T-helper 1 cell (primary cell): ENCODE data around the gene UGDH.
"Not testable (repeated sequence)": the region's sequence is repeated elsewhere in the genome, so short reads cannot be mapped to it uniquely, and the experiment has no call there.

Experiments
- DNase-seq, 5 donors: peaks; one replicate each; pipeline ENCODE4 v3.0.0-alpha.2; 2012 to 2020

Gene UGDH

GRCh38 chr4:39528061-39528465, 824 bp upstream of the UGDH start:
- peak in 1 of 5 donors; percentile 4 for DNase-seq

- peak in 1 of 5 donors; percentile 5 for DNase-seq
Measured at GRCh38 chr4:39526765-39527295, 409 bp downstream of the UGDH start.

- DNase-seq: no peak
Measured at GRCh38 chr4:39525822-39526690, 1.2 kb downstream of the UGDH start.

- no peak for DNase-seq
Measured at GRCh38 chr4:39524161-39524957, 2.9 kb downstream of the UGDH start.

- DNase-seq: no peak
Measured at GRCh38 chr4:39522068-39522467, 5.2 kb downstream of the UGDH start.

GRCh38 chr4:39521253-39521919, 5.9 kb downstream of the UGDH start:
- DNase-seq: no peak

- DNase-seq: no peak
Measured at GRCh38 chr4:39518484-39518883, 8.8 kb downstream of the UGDH start.

- no peak for DNase-seq
Measured at GRCh38 chr4:39516407-39516966, 10.8 kb downstream of the UGDH start.

GRCh38 chr4:39515669-39516401, 11.4 kb downstream of the UGDH start:
- DNase-seq: not testable (repeated sequence)

GRCh38 chr4:39514888-39515401, 12.3 kb downstream of the UGDH start:
- no peak for DNase-seq

GRCh38 chr4:39514266-39514665, 13.0 kb downstream of the UGDH start:
- DNase-seq: not testable (repeated sequence)

GRCh38 chr4:39510348-39510929, 16.8 kb downstream of the UGDH start:
- DNase-seq: no peak

GRCh38 chr4:39505581-39505980, 21.7 kb downstream of the UGDH start:
- no peak for DNase-seq

- no peak for DNase-seq
Measured at GRCh38 chr4:39504538-39504937, 22.7 kb downstream of the UGDH start.

- DNase-seq: not testable (repeated sequence)
Measured at GRCh38 chr4:39502664-39503035, 24.6 kb downstream of the UGDH start.

- no peak for DNase-seq
Measured at GRCh38 chr4:39502019-39502663, 25.1 kb downstream of the UGDH start.

- DNase-seq: no peak
Measured at GRCh38 chr4:39498727-39499020, 28.6 kb downstream of the UGDH start.

GRCh38 chr4:39497909-39498726, 29.1 kb downstream of the UGDH start:
- no peak for DNase-seq

- DNase-seq: no peak
Measured at GRCh38 chr4:39495446-39496213, 31.6 kb downstream of the UGDH start.
